Adrenal gland (tissue), 12 donors: ENCODE data around the gene SMO. TPM values are rescaled to one million over a fixed set of nuclear protein-coding genes. Genes with fewer than 3 reads are reported as not detected.

Experiments used
- DNase-seq, 7 donors: peaks; one replicate each; pipeline ENCODE4 v3.0.0-alpha.2; 2019 to 2020
- H3K27ac ChIP-seq, 5 donors: fragments of 200-600 bp; sonication (generic) in 4 of 5; 1 replicate in 3 of 5; 2 replicates in 2 of 5; pipeline versions ENCODE4 v1.5.1 to v1.8.0; 2016 to 2020; ENCODE audit warnings: mild to moderate bottlenecking in 1 of 5
- H3K27me3 ChIP-seq: fragments of 200-600 bp; 2 replicates; pipeline ENCODE4 v1.8.0; 2021
- H3K36me3 ChIP-seq, 2 donors: fragments of 200-600 bp; replicated peaks in 1 of 2; 1 replicate in 1 of 2; 2 replicates in 1 of 2; pipeline versions ENCODE4 v1.5.1 to v1.8.0; 2018 to 2022
- H3K4me1 ChIP-seq, 2 donors: fragments of 200-600 bp; replicated peaks in 1 of 2; 1 replicate in 1 of 2; 2 replicates in 1 of 2; pipeline versions ENCODE4 v1.5.1 to v1.8.0; 2018 to 2021
- H3K4me3 ChIP-seq, 4 donors: fragments of 200-600 bp; sonication (generic) in 3 of 4; one replicate each; pipeline ENCODE4 v1.5.1; 2016 to 2018
- H3K9me3 ChIP-seq, 3 donors: fragments of 200-600 bp; sonication (generic) in 1 of 3; replicated peaks in 1 of 3; 1 replicate in 2 of 3; 2 replicates in 1 of 3; pipeline versions ENCODE4 v1.5.1 to v1.8.0; 2016 to 2021
- POLR2A ChIP-seq, 2 donors: fragments of 450-650 bp; IDR thresholded peaks; one replicate each; pipeline ENCODE4 v1.6.1; 2017; ENCODE audit warnings: antibody characterized with exemption in 2 of 2, mild to moderate bottlenecking in 2 of 2, moderate library complexity in 1 of 2
- WGBS, 4 donors: extraction: QIAGEN DNeasy Blood & Tissue Kit in 2 of 4; methylation state at CpG; one replicate each; pipeline versions ENCODE4 v1.1.5 to v1.1.7; 2013 to 2017; 5-methylcytosine and 5-hydroxymethylcytosine counted together
- intact Hi-C, 2 donors: fragments of 100-400 bp; cut with DNase I; formaldehyde crosslinking; loops; one replicate each; pipeline versions ENCODE4 v1.14.1 to v1.15.0; 2022 to 2023
- polyA plus RNA-seq, 3 donors: library from polyadenylated mRNA; stranded (reverse); fragments of 200-250 nt in 2 of 3; fragments of 350-450 nt in 1 of 3; fragmentation: Illumina TruSeq in 1 of 3; extraction: RNeasy Lipid Tissue Mini Kit (QIAGEN cat#74804) in 1 of 3; gene quantifications; one replicate each; pipeline ENCODE4 v1.2.3, GENCODE V29; 2013 to 2014
- total RNA-seq, 9 donors: library from RNA; depleted of rRNA in 4 of 9; stranded (reverse); fragments of >200 nt in 4 of 9; fragments of 120-200 nt in 1 of 9; fragmentation: NEBNext Ultra II Directional in 1 of 9; extraction: Animal tissue kit (Norgen Biotek cat#: 25700) in 1 of 9; gene quantifications; one replicate each; pipeline versions ENCODE4 v1.1.0 to v1.2.4, GENCODE V29; 2013 to 2023
- TF ChIP-seq, protein P1 (sequence below), 6 experiments: fragments of 450-650 bp in 4 of 6; fragments of 200-600 bp in 2 of 6; sonication (generic) in 1 of 6; IDR thresholded peaks; 1 replicate in 5 of 6; 2 replicates in 1 of 6; pipeline versions ENCODE4 v1.5.1 to v1.8.0; 2016 to 2021; ENCODE audit warnings: antibody characterized with exemption in 6 of 6, mild to moderate bottlenecking in 2 of 6, moderate library complexity in 1 of 6
- donor health status: healthy with polysubstance abuse.
- donor health status: Bipolar disorder and iron deficiency.
- donor health status: DM: yes; HTN: yes; CAD: no.
- donor health status: DM: no; HTN: no; CAD: no.
- donor health status: DM: no; HTN: no; CAD: no.
- donor health status: DM: yes; HTN: yes; CAD: no.

Gene SMO
- total and polyA plus RNA-seq, 12 donors = 2.5 to 23.9 (median 9.4) TPM

DNA sequence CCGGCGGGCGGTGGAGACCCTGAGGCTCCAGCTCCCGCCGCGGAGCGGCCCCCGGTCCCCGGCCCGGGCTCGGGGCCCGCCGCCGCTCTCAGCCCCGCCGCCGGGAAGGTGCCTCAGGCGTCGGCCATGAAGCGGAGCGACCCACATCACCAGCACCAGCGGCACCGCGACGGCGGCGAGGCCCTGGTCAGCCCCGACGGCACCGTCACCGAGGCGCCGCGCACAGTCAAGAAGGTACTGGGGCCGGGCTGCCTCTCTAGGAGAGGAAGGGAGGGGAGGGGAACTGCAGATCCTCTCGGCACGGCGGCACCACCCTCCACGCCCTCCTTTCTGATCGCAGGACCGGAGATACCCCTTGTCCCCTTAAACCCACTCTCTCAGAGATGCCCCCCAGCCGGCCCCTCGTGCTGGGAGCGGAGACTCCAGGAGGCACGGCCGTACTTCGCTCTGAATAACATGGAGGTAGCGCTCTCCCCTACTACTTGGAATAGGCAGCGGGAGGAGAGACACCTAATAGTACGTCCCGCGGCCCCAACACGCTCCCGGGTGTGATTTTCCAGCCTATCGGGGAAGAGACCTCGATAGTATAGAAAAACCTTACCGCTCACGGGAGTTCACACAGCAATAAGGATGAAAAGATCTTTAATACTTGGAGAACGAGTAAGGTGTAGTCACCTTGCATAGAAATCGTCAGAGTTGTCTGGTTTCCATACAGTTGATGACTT lies 36.9 kb downstream of the SMO start:
- H3K27ac ChIP-seq = peak overlapping the region; percentile 21 to 97 (median 89)

GRCh38 chr7:129225931-129226572 lies 37.6 kb downstream of the SMO start:
- H3K27ac ChIP-seq = peak overlapping the region in 2 of 5 donors; percentile 78 to 97
- TF ChIP-seq, protein P1, sequence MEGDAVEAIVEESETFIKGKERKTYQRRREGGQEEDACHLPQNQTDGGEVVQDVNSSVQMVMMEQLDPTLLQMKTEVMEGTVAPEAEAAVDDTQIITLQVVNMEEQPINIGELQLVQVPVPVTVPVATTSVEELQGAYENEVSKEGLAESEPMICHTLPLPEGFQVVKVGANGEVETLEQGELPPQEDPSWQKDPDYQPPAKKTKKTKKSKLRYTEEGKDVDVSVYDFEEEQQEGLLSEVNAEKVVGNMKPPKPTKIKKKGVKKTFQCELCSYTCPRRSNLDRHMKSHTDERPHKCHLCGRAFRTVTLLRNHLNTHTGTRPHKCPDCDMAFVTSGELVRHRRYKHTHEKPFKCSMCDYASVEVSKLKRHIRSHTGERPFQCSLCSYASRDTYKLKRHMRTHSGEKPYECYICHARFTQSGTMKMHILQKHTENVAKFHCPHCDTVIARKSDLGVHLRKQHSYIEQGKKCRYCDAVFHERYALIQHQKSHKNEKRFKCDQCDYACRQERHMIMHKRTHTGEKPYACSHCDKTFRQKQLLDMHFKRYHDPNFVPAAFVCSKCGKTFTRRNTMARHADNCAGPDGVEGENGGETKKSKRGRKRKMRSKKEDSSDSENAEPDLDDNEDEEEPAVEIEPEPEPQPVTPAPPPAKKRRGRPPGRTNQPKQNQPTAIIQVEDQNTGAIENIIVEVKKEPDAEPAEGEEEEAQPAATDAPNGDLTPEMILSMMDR (IDR thresholded peaks at IDR 0.05) = no peak
- no peak for TF ChIP-seq POLR2A (IDR thresholded peaks at IDR 0.05)
- no peak for DNase-seq
- H3K27me3 ChIP-seq = no peaks in the 10 kb centered on the region
- peaks cover 5 to 18% of the 10 kb centered on the region in 2 donors for H3K4me1 ChIP-seq
- intact Hi-C loops = loop anchor here in 1 of 2 donors (10.0 kb wide), 1 partner anchor 49 kb away; no protein-coding TSS in a partner anchor
- H3K4me3 ChIP-seq = peak overlapping the region in 2 of 4 donors; percentile 71 to 79
- 15 to 33% (median 20%) methylated on average over 11 of the region's 11 CpGs for WGBS, 4 donors
- H3K36me3 ChIP-seq = no peaks in the 10 kb centered on the region
- no peaks in the 10 kb centered on the region for H3K9me3 ChIP-seq

More for the DNA sequence above, 36.9 kb downstream of the SMO start:
- H3K27me3 ChIP-seq = no peaks in the 10 kb centered on the region
- peaks cover 5 to 18% of the 10 kb centered on the region in 2 donors for H3K4me1 ChIP-seq
- H3K36me3 ChIP-seq = no peaks in the 10 kb centered on the region
- DNase-seq = peak; percentile 58 to 71 (median 65)
- WGBS, 4 donors = 0 to 1% (median 0%) methylated on average over 5 to 60 of the region's 60 CpGs
- intact Hi-C loops = loop anchor here in 1 of 2 donors (10.0 kb wide), 1 partner anchor 49 kb away; no protein-coding TSS in a partner anchor
- no peaks in the 10 kb centered on the region for H3K9me3 ChIP-seq
- TF ChIP-seq POLR2A (IDR thresholded peaks at IDR 0.05) = no peak
- TF ChIP-seq, protein P1 (IDR thresholded peaks at IDR 0.05) = no peak
- H3K4me3 ChIP-seq = peak overlapping the region in 3 of 4 donors; percentile 48 to 79 (median 71)

GRCh38 chr7:129227646-129228578 lies 39.5 kb downstream of the SMO start:
- DNase-seq = no peak
- WGBS, 4 donors = 77 to 84% (median 80%) methylated on average over 4 of the region's 4 CpGs
- intact Hi-C loops = loop anchor here in 1 of 2 donors (10.0 kb wide), 1 partner anchor 47 kb away; no protein-coding TSS in a partner anchor
- no peaks in the 10 kb centered on the region for H3K27me3 ChIP-seq
- H3K4me1 ChIP-seq = peaks cover 5 to 18% of the 10 kb centered on the region in 2 donors
- no peak overlapping the region for H3K4me3 ChIP-seq
- no peaks in the 10 kb centered on the region for H3K9me3 ChIP-seq
- no peak for TF ChIP-seq POLR2A (IDR thresholded peaks at IDR 0.05)
- TF ChIP-seq, protein P1 (IDR thresholded peaks at IDR 0.05) = no peak
- no peak overlapping the region for H3K27ac ChIP-seq
- no peaks in the 10 kb centered on the region for H3K36me3 ChIP-seq
